GM19463 (cell line): ENCODE measurements around the gene DDX18.
"Not testable (repeated sequence)": the region's sequence is repeated elsewhere in the genome, so short reads cannot be mapped to it uniquely, and the experiment has no call there.

Experiments used
- ATAC-seq: cut with Tn5 transposase; IDR thresholded peaks from one replicate; pipeline ENCODE4 v1.9.1; 2021; ENCODE audit warnings: mild to moderate bottlenecking, moderate library complexity; ENCODE audit not compliant: unreplicated experiment

The DDX18 gene

GRCh38 chr2:117814417-117815264 lies at the start of gene DDX18:
Gene DDX18 (plus strand): TSS chr2:117814691. CDS start chr2:117814778, 87 bp downstream.
- ATAC-seq: peak; percentile 95

- no peak for ATAC-seq
Measured at GRCh38 chr2:117770730-117771129, 43.8 kb upstream of the DDX18 start.

GRCh38 chr2:117771969-117772630 lies 42.4 kb upstream of the DDX18 start:
- no peak for ATAC-seq

GRCh38 chr2:117774716-117775115 lies 39.8 kb upstream of the DDX18 start:
- ATAC-seq: no peak

GRCh38 chr2:117775703-117776219 lies 38.7 kb upstream of the DDX18 start:
- no peak for ATAC-seq

- ATAC-seq: no peak
Measured at GRCh38 chr2:117776888-117777287, 37.6 kb upstream of the DDX18 start.

- peak; percentile 65 for ATAC-seq
Measured at GRCh38 chr2:117785740-117786139, 28.8 kb upstream of the DDX18 start.

GRCh38 chr2:117786520-117786919 lies 28.0 kb upstream of the DDX18 start:
- ATAC-seq: no peak

GRCh38 chr2:117789505-117789904 lies 25.0 kb upstream of the DDX18 start:
- ATAC-seq: no peak

GRCh38 chr2:117794668-117795067 lies 19.8 kb upstream of the DDX18 start:
- no peak for ATAC-seq

- ATAC-seq: no peak
Measured at GRCh38 chr2:117801826-117802225, 12.7 kb upstream of the DDX18 start.

GRCh38 chr2:117803644-117804325 lies 10.7 kb upstream of the DDX18 start:
- not testable (repeated sequence) for ATAC-seq

GRCh38 chr2:117812443-117812842 lies 2.0 kb upstream of the DDX18 start:
- no peak for ATAC-seq

- no peak for ATAC-seq
Measured at GRCh38 chr2:117815946-117816345, 1.5 kb downstream of the DDX18 start.

GRCh38 chr2:117818921-117819320 lies 4.4 kb downstream of the DDX18 start:
- ATAC-seq: no peak

- ATAC-seq: peak; percentile 88
Measured at GRCh38 chr2:117820444-117820843, 6.0 kb downstream of the DDX18 start.

GRCh38 chr2:117825437-117825836 lies 10.9 kb downstream of the DDX18 start:
- no peak for ATAC-seq

- ATAC-seq: not testable (repeated sequence)
Measured at GRCh38 chr2:117827464-117827863, 13.0 kb downstream of the DDX18 start.

GRCh38 chr2:117828870-117829269 lies 14.4 kb downstream of the DDX18 start:
- ATAC-seq: no peak

GRCh38 chr2:117832332-117832731 lies 17.8 kb downstream of the DDX18 start:
- ATAC-seq: no peak

GRCh38 chr2:117832905-117833613 lies 18.6 kb downstream of the DDX18 start:
- no peak for ATAC-seq
